KBM-7 (cell line): ENCODE results near the gene SOS2.
A peak's percentile ranks its signal among the peaks of the same experiment; 100 is the strongest.
"Not testable (repeated sequence)": the region's sequence is repeated elsewhere in the genome, so short reads cannot be mapped to it uniquely, and the experiment has no call there.

Experiments used
- DNase-seq: peaks from one replicate; pipeline ENCODE4 v3.0.0-alpha.2; 2015
- in situ Hi-C: fragments of 300-500 bp; cut with MboI; formaldehyde crosslinking; loops from 2 replicates; pipeline ENCODE4 v1.14.3; 2020; ENCODE audit warnings: low sequenced_read_pairs, low pct_unique_long_range_greater_than_20kb, mixed read lengths

The SOS2 gene

GRCh38 chr14:50230401-50230700, 1.0 kb downstream of the SOS2 start:
- in situ Hi-C loops: no loop called here
- no peak for DNase-seq

GRCh38 chr14:50229681-50230080, 1.7 kb downstream of the SOS2 start:
- in situ Hi-C loops: no loop called here
- no peak for DNase-seq

- no peak for DNase-seq
- in situ Hi-C loops: no loop called here
Observed at GRCh38 chr14:50228313-50228712, 3.1 kb downstream of the SOS2 start.

- in situ Hi-C loops: no loop called here
- peak; percentile 65 for DNase-seq
Observed at GRCh38 chr14:50225974-50226297, 5.4 kb downstream of the SOS2 start.

GRCh38 chr14:50225067-50225973, 6.1 kb downstream of the SOS2 start:
- no peak for DNase-seq
- in situ Hi-C loops: no loop called here

GRCh38 chr14:50222055-50222613, 9.2 kb downstream of the SOS2 start:
- in situ Hi-C loops: no loop called here
- no peak for DNase-seq

GRCh38 chr14:50218501-50218900, 12.9 kb downstream of the SOS2 start:
- in situ Hi-C loops: no loop called here
- DNase-seq: no peak

GRCh38 chr14:50215416-50215815, 16.0 kb downstream of the SOS2 start:
- no peak for DNase-seq
- in situ Hi-C loops: no loop called here

- in situ Hi-C loops: no loop called here
Observed at GRCh38 chr14:50213795-50214194, 17.6 kb downstream of the SOS2 start.

GRCh38 chr14:50212726-50213125, 18.7 kb downstream of the SOS2 start:
- no peak for DNase-seq
- in situ Hi-C loops: no loop called here

More at GRCh38 chr14:50213795-50214194, 17.6 kb downstream of the SOS2 start:
- DNase-seq: no peak

GRCh38 chr14:50210074-50210473, 21.3 kb downstream of the SOS2 start:
- in situ Hi-C loops: no loop called here
- no peak for DNase-seq

GRCh38 chr14:50198499-50198898, 32.9 kb downstream of the SOS2 start:
- in situ Hi-C loops: no loop called here
- DNase-seq: no peak

GRCh38 chr14:50191499-50191898, 39.9 kb downstream of the SOS2 start:
- in situ Hi-C loops: no loop called here
- DNase-seq: peak; percentile 40

GRCh38 chr14:50186107-50186506, 45.3 kb downstream of the SOS2 start:
- in situ Hi-C loops: no loop called here
- DNase-seq: no peak

- DNase-seq: no peak
- in situ Hi-C loops: no loop called here
Observed at GRCh38 chr14:50173891-50174290, 57.5 kb downstream of the SOS2 start.

- in situ Hi-C loops: no loop called here
- DNase-seq: no peak
Observed at GRCh38 chr14:50171895-50172294, 59.5 kb downstream of the SOS2 start.

- DNase-seq, in situ Hi-C loops: not testable (repeated sequence)
Observed at GRCh38 chr14:50167381-50167780, 64.0 kb downstream of the SOS2 start.

GRCh38 chr14:50156111-50156510, 75.3 kb downstream of the SOS2 start:
- in situ Hi-C loops: no loop called here
- no peak for DNase-seq

- DNase-seq: no peak
- in situ Hi-C loops: no loop called here
Observed at GRCh38 chr14:50148799-50149198, 82.6 kb downstream of the SOS2 start.

GRCh38 chr14:50139192-50139591, 92.2 kb downstream of the SOS2 start:
- in situ Hi-C loops: no loop called here
- no peak for DNase-seq

- DNase-seq: no peak
- in situ Hi-C loops: no loop called here
Observed at GRCh38 chr14:50127802-50128201, 103.6 kb downstream of the SOS2 start.
